ENCODE results near the gene RAD21L1. TPM values are rescaled to one million over a fixed set of nuclear protein-coding genes. Genes with fewer than 3 reads are reported as not detected.

The RAD21L1 gene
- total and polyA plus RNA-seq, 11 donors, result not detected

DNA sequence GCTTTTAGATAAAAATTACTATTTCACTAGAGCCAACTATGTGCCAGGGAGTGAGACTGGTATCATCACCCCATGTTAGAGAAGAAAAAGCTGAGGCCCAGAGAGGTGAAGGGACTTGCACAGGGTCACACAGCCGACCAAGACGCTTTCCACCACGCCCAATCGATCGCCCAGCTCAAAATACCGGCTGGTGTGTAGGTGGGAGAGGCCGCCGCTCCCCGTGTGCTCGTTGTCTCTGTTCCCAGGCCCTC, 40.0 kb downstream of the RAD21L1 start:
- peaks cover 0 to 9% (median 0%) of the 10 kb centered on the region in 12 donors for H3K9me3 ChIP-seq
- H3K4me1 ChIP-seq, result peaks cover 0 to 28% (median 18%) of the 10 kb centered on the region in 12 donors
- peak overlapping the region in 10 of 12 donors; percentile 40 to 81 (median 63) for H3K27ac ChIP-seq
- H3K4me3 ChIP-seq, result peak overlapping the region; percentile 70 to 95 (median 85)
- 1 to 7% (median 3%) methylated on average over 10 of the region's 10 CpGs for WGBS, 4 donors
- peaks cover 0 to 14% (median under 1%) of the 10 kb centered on the region in 9 donors for H3K27me3 ChIP-seq
- ATAC-seq, result no peak
- TF ChIP-seq, protein P1, sequence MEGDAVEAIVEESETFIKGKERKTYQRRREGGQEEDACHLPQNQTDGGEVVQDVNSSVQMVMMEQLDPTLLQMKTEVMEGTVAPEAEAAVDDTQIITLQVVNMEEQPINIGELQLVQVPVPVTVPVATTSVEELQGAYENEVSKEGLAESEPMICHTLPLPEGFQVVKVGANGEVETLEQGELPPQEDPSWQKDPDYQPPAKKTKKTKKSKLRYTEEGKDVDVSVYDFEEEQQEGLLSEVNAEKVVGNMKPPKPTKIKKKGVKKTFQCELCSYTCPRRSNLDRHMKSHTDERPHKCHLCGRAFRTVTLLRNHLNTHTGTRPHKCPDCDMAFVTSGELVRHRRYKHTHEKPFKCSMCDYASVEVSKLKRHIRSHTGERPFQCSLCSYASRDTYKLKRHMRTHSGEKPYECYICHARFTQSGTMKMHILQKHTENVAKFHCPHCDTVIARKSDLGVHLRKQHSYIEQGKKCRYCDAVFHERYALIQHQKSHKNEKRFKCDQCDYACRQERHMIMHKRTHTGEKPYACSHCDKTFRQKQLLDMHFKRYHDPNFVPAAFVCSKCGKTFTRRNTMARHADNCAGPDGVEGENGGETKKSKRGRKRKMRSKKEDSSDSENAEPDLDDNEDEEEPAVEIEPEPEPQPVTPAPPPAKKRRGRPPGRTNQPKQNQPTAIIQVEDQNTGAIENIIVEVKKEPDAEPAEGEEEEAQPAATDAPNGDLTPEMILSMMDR (IDR thresholded peaks at IDR 0.05), result no peak
- TF ChIP-seq POLR2A (IDR thresholded peaks at IDR 0.05), result no peak
- intact Hi-C loops (cut with DNase I), result no loop called here
- H3K36me3 ChIP-seq, result peaks cover 0 to under 1% (median 0%) of the 10 kb centered on the region in 9 donors
- DNase-seq, result no peak

DNA sequence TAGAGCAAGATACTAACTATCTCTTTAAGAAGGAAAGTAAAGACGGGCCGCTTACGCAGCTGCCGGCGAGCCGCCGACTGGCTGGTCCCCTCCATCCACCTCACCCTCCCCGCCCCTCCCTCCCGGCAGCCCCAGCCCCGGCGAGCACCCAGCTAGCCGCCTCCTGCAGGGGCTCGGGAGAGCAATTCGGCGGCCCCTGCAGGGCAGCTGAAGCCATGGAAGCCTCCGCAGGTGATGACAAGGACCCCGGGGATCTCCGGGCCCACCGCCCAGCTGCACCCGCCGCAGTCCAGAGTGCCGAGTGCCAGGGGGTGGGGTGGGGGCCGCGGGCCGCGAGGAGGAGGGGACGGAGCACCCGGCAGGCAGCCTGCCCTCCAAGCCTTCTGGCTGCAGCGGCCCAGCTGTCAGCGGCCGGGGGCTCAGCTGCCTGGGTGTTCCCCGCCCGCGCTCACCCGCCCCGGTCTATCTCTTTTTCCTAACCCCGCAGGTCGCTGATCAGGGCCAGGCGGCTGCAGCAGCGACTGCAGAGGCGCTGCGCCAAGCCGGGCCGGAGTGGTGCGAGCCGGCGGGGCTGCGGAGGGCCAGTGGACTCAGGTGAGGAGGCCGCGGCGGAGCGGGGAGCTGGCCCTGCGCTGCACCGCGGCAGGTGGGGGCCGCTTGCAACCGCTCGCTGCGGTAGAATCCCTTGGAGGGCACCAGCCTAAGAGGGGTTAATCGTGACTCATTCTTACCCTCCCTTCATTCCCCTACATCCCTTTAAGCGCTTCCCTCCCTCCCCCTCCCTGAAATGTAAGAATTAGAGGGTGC, 40.5 kb downstream of the RAD21L1 start, which contains the start of gene SNPH:
Gene SNPH, plus strand, starts transcription at position 128 of the 807 bp plus-strand sequence. CDS start 29,946 bp downstream, outside the sequence.
- peaks cover 0 to 10% (median 0%) of the 10 kb centered on the region in 9 donors for H3K27me3 ChIP-seq
- peak within 1 kb of the TSS; percentile 70 to 95 (median 85) for H3K4me3 ChIP-seq
- TF ChIP-seq POLR2A (IDR thresholded peaks at IDR 0.05), result peak in 1 of 2 donors; percentile 22
- TF ChIP-seq, protein P1 (IDR thresholded peaks at IDR 0.05), result no peak
- ATAC-seq (peak; percentile 81 to 94 (median 92)), DNase-seq (peak; percentile 75 to 85 (median 85))
- peaks cover 0 to 28% (median 18%) of the 10 kb centered on the region in 12 donors for H3K4me1 ChIP-seq
- peak within 1 kb of the TSS in 11 of 12 donors; percentile 14 to 81 (median 61) for H3K27ac ChIP-seq
- H3K36me3 ChIP-seq, result peaks cover 0 to 3% (median 0%) of the 10 kb centered on the region in 9 donors
- 1% methylated on average over 24 to 61 of the region's 61 CpGs for WGBS, 4 donors
- intact Hi-C loops (cut with DNase I), result no loop called here
- H3K9me3 ChIP-seq, result peaks cover 0 to 9% (median 0%) of the 10 kb centered on the region in 12 donors

DNA sequence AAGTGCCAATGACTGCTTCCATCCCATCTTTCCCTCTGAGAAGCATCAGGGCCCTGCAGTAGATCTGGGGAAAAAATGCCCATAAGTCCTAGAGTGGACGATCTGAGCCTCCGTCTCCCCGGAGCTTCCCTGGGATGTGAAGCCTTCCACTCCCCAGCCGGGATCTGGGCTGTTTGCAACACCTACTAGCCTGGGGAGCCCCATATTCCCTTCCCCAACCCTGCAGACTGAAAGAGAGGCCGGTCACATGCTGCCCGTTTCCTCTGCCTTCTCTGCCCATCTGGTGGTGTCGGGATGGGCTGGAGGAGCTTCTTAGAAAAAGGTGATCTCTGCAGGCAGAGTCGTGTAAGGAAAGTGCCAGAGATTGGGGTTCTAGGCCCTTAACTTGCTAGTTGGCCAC, 41.3 kb downstream of the RAD21L1 start:
- DNase-seq (no peak), ATAC-seq (no peak)
- Histone ChIP-seq H3K4me1 (peaks cover 0 to 28% (median 18%) of the 10 kb centered on the region in 12 donors), H3K9me3 (peaks cover 0 to 9% (median 0%) of the 10 kb centered on the region in 12 donors), H3K27ac (peak overlapping the region in 4 of 12 donors; percentile 61 to 81 (median 76)), H3K36me3 (peaks cover 0 to 3% (median 0%) of the 10 kb centered on the region in 9 donors), H3K27me3 (peaks cover 0 to 3% (median 0%) of the 10 kb centered on the region in 9 donors), H3K4me3 (peak overlapping the region in 9 of 12 donors; percentile 70 to 95 (median 88))
- WGBS, 4 donors, result 70 to 83% (median 78%) methylated on average over 8 of the region's 8 CpGs
- no peak for TF ChIP-seq POLR2A (IDR thresholded peaks at IDR 0.05)
- TF ChIP-seq, protein P1 (IDR thresholded peaks at IDR 0.05), result no peak
- intact Hi-C loops (cut with DNase I), result no loop called here

DNA sequence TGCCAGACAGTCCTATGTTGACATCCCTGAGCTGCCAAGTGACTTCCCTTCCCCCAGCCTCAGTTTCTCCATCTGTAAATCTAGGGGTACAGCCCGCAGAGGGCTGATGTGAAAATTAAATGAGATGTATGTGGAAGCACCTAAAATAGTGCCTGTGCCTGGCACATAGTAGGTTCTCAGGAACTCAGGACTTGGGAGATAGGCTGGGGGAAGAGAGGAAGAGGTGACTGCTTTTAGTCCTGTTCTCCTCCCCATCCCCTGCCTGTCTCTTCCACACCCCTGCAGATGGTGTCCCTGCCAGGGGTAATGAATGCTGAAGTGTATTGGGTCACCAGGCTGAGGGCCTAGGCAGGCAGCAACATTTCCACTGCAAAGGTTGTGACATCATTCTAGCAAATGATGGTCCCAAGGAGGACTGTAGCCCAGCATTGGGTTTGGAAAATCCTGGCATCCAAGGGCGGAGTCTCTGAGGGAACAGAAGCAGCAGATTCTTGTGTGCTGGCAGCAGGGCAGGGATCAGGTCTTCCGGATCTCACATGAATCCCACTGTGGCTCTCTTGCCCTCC, 42.0 kb downstream of the RAD21L1 start:
- 71 to 91% (median 77%) methylated on average over 3 of the region's 3 CpGs for WGBS, 4 donors
- Histone ChIP-seq H3K27ac (peak overlapping the region in 1 of 12 donors; percentile 2), H3K36me3 (peaks cover 0 to 3% (median 0%) of the 10 kb centered on the region in 9 donors), H3K9me3 (peaks cover 0 to 2% (median 0%) of the 10 kb centered on the region in 12 donors), H3K4me3 (no peak overlapping the region), H3K27me3 (peaks cover 0 to 3% (median 0%) of the 10 kb centered on the region in 9 donors), H3K4me1 (peaks cover 0 to 28% (median 18%) of the 10 kb centered on the region in 12 donors)
- ATAC-seq (no peak), DNase-seq (no peak)
- intact Hi-C loops (cut with DNase I), result no loop called here
- TF ChIP-seq, protein P1 (IDR thresholded peaks at IDR 0.05), result no peak
- no peak for TF ChIP-seq POLR2A (IDR thresholded peaks at IDR 0.05)
